IMR-90 (cell line): ENCODE measurements around the gene USP47. TPM values are rescaled to one million over a fixed set of nuclear protein-coding genes. Genes with fewer than 3 reads are reported as not detected.

Experiments
- ATAC-seq: fragments of 200-7000 bp; cut with Tn5 transposase; 2 replicates; pipeline ENCODE4 v1.9.1; 2020; ENCODE audit warnings: low read depth, mild to moderate bottlenecking, moderate library complexity
- BruUV-seq: library from RNA; stranded (reverse); fragments of 400-500 nt; replicated peaks from 2 replicates; lab custom pipeline; 2021; lab: Mats Ljungman, UMichigan
- CTCF ChIA-PET: fragments of 300-600 bp; formaldehyde crosslinking; extraction: SDS; loops from one replicate; lab custom pipeline; 2021; ENCODE audit warnings: antibody characterized with exemption; lab: Yijun Ruan, JAX
- POLR2A ChIA-PET: fragments of 300-600 bp; sonication (Branson Sonifier 250); formaldehyde crosslinking; loops from one replicate; lab custom pipeline; 2022; ENCODE audit warnings: antibody characterized with exemption; ENCODE audit not compliant: unreplicated experiment; lab: Charles Lee
- DNase-seq: peaks from one replicate; pipeline ENCODE4 v3.0.0; 2013
- H2AFZ ChIP-seq: replicated peaks from 2 replicates; pipeline ENCODE3; 2013; ENCODE audit warnings: low read length, mild to moderate bottlenecking; ENCODE audit not compliant: poor library complexity
- H2AK5ac ChIP-seq: 2 replicates; pipeline ENCODE4 v1.6.1; 2013; ENCODE audit warnings: low read depth, low read length, inconsistent platforms
- H2AK9ac ChIP-seq: replicated peaks from 2 replicates; pipeline ENCODE3; 2013; ENCODE audit warnings: mild to moderate bottlenecking, low read depth, low read length, moderate library complexity; ENCODE audit not compliant: poor library complexity
- H2BK120ac ChIP-seq: 2 replicates; pipeline ENCODE4 v1.6.1; 2013; ENCODE audit warnings: low read depth, low read length, inconsistent platforms
- H2BK15ac ChIP-seq: 3 replicates; pipeline ENCODE4 v1.6.1; 2013; ENCODE audit warnings: low read depth, low read length, inconsistent platforms
- H2BK20ac ChIP-seq: 2 replicates; pipeline ENCODE4 v1.6.1; 2013; ENCODE audit warnings: low read depth, mild to moderate bottlenecking, inconsistent platforms, low read length, moderate library complexity
- H2BK5ac ChIP-seq: 2 replicates; pipeline ENCODE4 v1.6.1; 2013; ENCODE audit warnings: mild to moderate bottlenecking, low read depth, low read length, inconsistent platforms; ENCODE audit not compliant: poor library complexity, severe bottlenecking
- H3K14ac ChIP-seq: replicated peaks from 2 replicates; pipeline ENCODE4 v1.6.1; 2013; ENCODE audit warnings: low read depth, low read length, inconsistent platforms
- H3K18ac ChIP-seq: 2 replicates; pipeline ENCODE4 v1.6.1; 2013; ENCODE audit warnings: low read depth, low read length, control low read depth
- H3K23ac ChIP-seq: 2 replicates; pipeline ENCODE4 v1.6.1; 2013; ENCODE audit warnings: low read depth, low read length, inconsistent platforms
- H3K27ac ChIP-seq: 2 replicates; pipeline ENCODE4 v1.5.1; 2013; ENCODE audit warnings: mild to moderate bottlenecking, control low read depth, low read length; ENCODE audit not compliant: insufficient read depth
- H3K27me3 ChIP-seq: 2 replicates; pipeline ENCODE4 v1.6.1; 2013; ENCODE audit warnings: low read length; ENCODE audit not compliant: control insufficient read depth, insufficient read depth
- H3K36me3 ChIP-seq: 2 replicates; pipeline ENCODE4 v1.6.1; 2013; ENCODE audit warnings: low read length, mixed read lengths; ENCODE audit not compliant: control insufficient read depth, insufficient read depth
- H3K4ac ChIP-seq: 2 replicates; pipeline ENCODE4 v1.6.1; 2013; ENCODE audit warnings: low read depth, low read length, inconsistent platforms
- H3K4me1 ChIP-seq: 2 replicates; pipeline ENCODE4 v1.6.1; 2013; ENCODE audit warnings: low read length, mixed read lengths; ENCODE audit not compliant: control insufficient read depth, insufficient read depth
- H3K4me2 ChIP-seq: 2 replicates; pipeline ENCODE4 v1.6.1; 2013; ENCODE audit warnings: low read depth, mild to moderate bottlenecking, control low read depth, low read length, moderate library complexity
- H3K4me3 ChIP-seq: 2 replicates; pipeline ENCODE4 v1.5.1; 2013; ENCODE audit warnings: low read depth, mild to moderate bottlenecking, control low read depth, low read length, moderate library complexity; ENCODE audit not compliant: insufficient read depth
- H3K56ac ChIP-seq: 2 replicates; pipeline ENCODE4 v1.6.1; 2013; ENCODE audit warnings: low read length, inconsistent platforms; ENCODE audit not compliant: insufficient read depth; ENCODE audit errors: extremely low read depth
- H3K79me1 ChIP-seq, 2 experiments: 2 replicates each; pipeline ENCODE4 v1.6.1; 2013; ENCODE audit warnings: low read length in 2 of 2, inconsistent platforms in 1 of 2, low read depth in 1 of 2
- H3K9ac ChIP-seq: 2 replicates; pipeline ENCODE4 v1.6.1; 2013; ENCODE audit warnings: low read depth, low read length, control low read depth
- H3K9me1 ChIP-seq: 2 replicates; pipeline ENCODE4 v1.6.1; 2013; ENCODE audit warnings: low read length, inconsistent platforms; ENCODE audit not compliant: insufficient read depth
- H3K9me3 ChIP-seq: 2 replicates; pipeline ENCODE4 v1.6.1; 2013; ENCODE audit warnings: low read length; ENCODE audit not compliant: control insufficient read depth, insufficient read depth
- H4K20me1 ChIP-seq: 2 replicates; pipeline ENCODE4 v1.6.1; 2013; ENCODE audit warnings: low read length, inconsistent platforms; ENCODE audit not compliant: insufficient read depth
- H4K5ac ChIP-seq: 2 replicates; pipeline ENCODE4 v1.6.1; 2013; ENCODE audit warnings: mild to moderate bottlenecking, low read depth, low read length, control low read depth
- H4K8ac ChIP-seq, 2 experiments: 2 replicates each; pipeline ENCODE4 v1.6.1; 2013; ENCODE audit warnings: low read depth in 2 of 2, low read length in 2 of 2, control low read depth in 1 of 2, inconsistent platforms in 1 of 2
- H4K91ac ChIP-seq: 2 replicates; pipeline ENCODE4 v1.6.1; 2013; ENCODE audit warnings: low read depth, low read length, inconsistent platforms; ENCODE audit not compliant: insufficient read depth
- CHD1 ChIP-seq: IDR thresholded peaks from 2 replicates; pipeline ENCODE4 v1.6.1; 2012; ENCODE audit warnings: low read depth, low read length, improper control_type of control experiment
- FOS ChIP-seq: fragments of 150-350 bp; IDR thresholded peaks from 2 replicates; pipeline ENCODE4 v1.6.1; 2016; ENCODE audit warnings: low read depth, low read length
- RAD21 ChIP-seq: IDR thresholded peaks from 2 replicates; pipeline ENCODE4 v1.6.1; 2012; ENCODE audit warnings: low read length, improper control_type of control experiment
- WGBS, 2 experiments: methylation state at CpG; one replicate each; pipeline versions ENCODE4 v1.1.5 to v1.1.7; 2013; ENCODE audit warnings: missing lambda C conversion rate in 2 of 2; ENCODE audit not compliant: insufficient read length in 1 of 2; ENCODE audit errors: extremely low coverage in 2 of 2; 5-methylcytosine and 5-hydroxymethylcytosine counted together
- dilution Hi-C: fragments of 300-500 bp; cut with HindIII; formaldehyde crosslinking; loops from one replicate; pipeline ENCODE4 v1.14.3; 2018; ENCODE audit warnings: low sequenced_read_pairs; ENCODE audit not compliant: unreplicated experiment
- in situ Hi-C: fragments of 300-500 bp; cut with MboI; formaldehyde crosslinking; loops from 3 replicates; pipeline ENCODE4 v1.14.3; 2019; ENCODE audit warnings: low sequenced_read_pairs, inconsistent platforms, mixed read lengths
- intact Hi-C: fragments of 100-400 bp; cut with micrococcal nuclease; formaldehyde crosslinking; loops from 2 replicates; pipeline ENCODE4 v1.10.0; 2022
- polyA plus RNA-seq, 3 experiments: library from polyadenylated mRNA; depleted of rRNA; stranded (reverse); fragments of >200 nt; gene quantifications; 2 replicates each; pipeline ENCODE4 v1.2.3, GENCODE V29; 2012; ENCODE audit warnings: low replicate concordance in 1 of 3
- total RNA-seq: library from RNA; depleted of rRNA; stranded (reverse); fragments of >200 nt; gene quantifications from 2 replicates; pipeline ENCODE4 v1.2.3, GENCODE V29; 2012; rRNA removed

Gene USP47
- total and polyA plus RNA-seq, 2 of the 4 experiments (the other 2 are of a cell fraction): 15.0 to 110 TPM

DNA sequence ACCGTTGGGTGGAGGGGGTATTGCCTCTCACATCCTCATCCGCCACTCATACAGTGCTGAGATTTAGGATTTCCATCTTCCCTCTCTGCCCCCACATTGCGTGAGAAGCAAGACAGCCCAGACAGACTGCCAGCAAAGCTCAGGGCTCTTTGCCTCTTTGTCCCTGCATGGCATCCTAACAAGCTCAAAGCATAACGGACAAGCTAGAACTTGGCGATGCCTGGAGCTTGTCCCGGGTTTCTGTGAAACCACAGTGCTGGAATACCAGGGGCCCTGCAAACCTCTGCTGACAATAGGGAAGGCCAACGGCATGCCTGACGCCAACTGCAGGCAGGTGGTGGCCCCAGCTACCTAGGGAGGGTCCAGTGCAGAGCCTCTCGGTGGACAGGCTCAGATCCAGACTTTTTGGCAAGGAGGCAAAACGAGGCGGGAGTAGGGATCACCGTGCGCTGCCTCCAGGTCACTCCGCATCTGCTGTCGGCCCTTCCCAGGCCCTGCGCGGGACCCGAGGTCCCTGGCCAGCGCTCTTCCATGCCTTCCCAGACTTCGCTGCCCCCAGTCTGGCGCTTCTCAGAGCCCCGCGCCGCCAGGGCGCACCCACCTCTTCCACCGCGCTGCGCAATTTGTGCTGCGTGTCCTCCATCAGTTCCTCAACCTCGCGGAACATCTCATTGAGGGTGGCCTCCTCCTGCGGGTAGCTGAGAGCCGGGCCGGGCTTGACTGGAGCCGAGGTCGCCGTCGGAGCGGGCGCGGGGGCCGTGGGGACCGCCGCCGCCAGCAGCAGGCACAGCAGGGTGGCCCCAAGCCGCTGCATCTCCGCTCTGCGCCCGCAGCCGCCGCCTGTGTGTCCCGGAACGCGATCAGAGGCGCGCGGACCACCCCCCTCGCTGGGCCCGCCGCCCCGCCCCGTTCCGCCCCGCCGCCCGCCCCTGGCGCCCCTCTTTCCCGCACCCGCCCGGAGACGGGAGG lies 166.3 kb downstream of the USP47 start, which contains the start of gene DKK3:
Gene DKK3, minus strand, starts transcription at position 858 of the 969 bp plus-strand sequence. Its CDS starts 44 bp downstream, at position 814.
- peaks cover 14% of the 10 kb centered on the region for H3K36me3 ChIP-seq
- peak within 1 kb of the TSS; percentile 85 for H4K5ac ChIP-seq
- peak within 1 kb of the TSS; percentile 91 for H3K18ac ChIP-seq
- peak within 1 kb of the TSS; percentile 88 for H4K91ac ChIP-seq
- H3K14ac ChIP-seq: peak within 1 kb of the TSS; percentile 95
- in situ Hi-C loops (no loop called here), intact Hi-C loops (no loop called here), dilution Hi-C loops (no loop called here)
- H3K9ac ChIP-seq: peak within 1 kb of the TSS; percentile 87
- H3K4me3 ChIP-seq: peak within 1 kb of the TSS; percentile 100
- 4% methylated on average over 17 of the region's 71 CpGs; no CpG with 5 or more reads in 1 of the 2 experiments for WGBS, 2 experiments
- H3K9me3 ChIP-seq: no peaks in the 10 kb centered on the region
- H4K8ac ChIP-seq: peak within 1 kb of the TSS; percentile 87 to 92
- H2AK5ac ChIP-seq: peak within 1 kb of the TSS; percentile 97
- peaks cover 33% of the 10 kb centered on the region for H3K4me1 ChIP-seq
- H3K27me3 ChIP-seq: no peaks in the 10 kb centered on the region
- ChIA-PET POLR2A (interaction anchor here (0.6 to 0.7 kb wide), 2 partner anchors 8 to 82 kb away, joined by 3 to 5 read pairs; no protein-coding TSS in a partner anchor), CTCF (interaction anchor here (0.7 to 1.1 kb wide), 3 partner anchors 11 to 78 kb away, joined by 3 read pairs; no protein-coding TSS in a partner anchor)
- H4K20me1 ChIP-seq: peaks cover 39% of the 10 kb centered on the region
- TSS peak; percentile 29 for BruUV-seq
- H2BK20ac ChIP-seq: peak within 1 kb of the TSS; percentile 72
- peak within 1 kb of the TSS; percentile 94 for H3K23ac ChIP-seq
- peak within 1 kb of the TSS; percentile 96 for H3K27ac ChIP-seq
- H2BK15ac ChIP-seq: peak within 1 kb of the TSS; percentile 89
- 0 out of 2 replicates have a peak, but pooled peaks have one; percentile 4 for TF ChIP-seq RAD21
- peak; percentile 60; the same call in 1 of the 2 replicates for TF ChIP-seq CHD1
- TF ChIP-seq FOS: no peak
- H3K79me1 ChIP-seq: peaks cover 21 to 56% of the 10 kb centered on the region in 2 experiments
- H2BK120ac ChIP-seq: peak within 1 kb of the TSS; percentile 82
- H3K56ac ChIP-seq: peak within 1 kb of the TSS; percentile 71
- peak within 1 kb of the TSS; percentile 98 for H3K4me2 ChIP-seq
- peak within 1 kb of the TSS; percentile 92 for H2BK5ac ChIP-seq
- H3K9me1 ChIP-seq: peaks cover 35% of the 10 kb centered on the region
- ATAC-seq (peak; percentile 52), DNase-seq (peak; percentile 34)
- peak within 1 kb of the TSS; percentile 98 for H2AK9ac ChIP-seq
- H3K4ac ChIP-seq: peak within 1 kb of the TSS; percentile 96
- peak within 1 kb of the TSS; percentile 93 for H2AFZ ChIP-seq

Other genes starting within 250 kb of the USP47 start
- gene GALNT18, start 220.0 kb upstream of the USP47 start, total RNA-seq: 9.4 and 11.3 TPM in 2 replicates
- 9.2 and 9.5 TPM in 2 replicates for gene GALNT18, start 220.0 kb upstream of the USP47 start, polyA plus RNA-seq (2012; rRNA removed)
- 348 and 453 TPM in 2 replicates for gene DKK3, start 166.7 kb downstream of the USP47 start, total RNA-seq
- 838 and 964 TPM in 2 replicates for gene DKK3, start 166.7 kb downstream of the USP47 start, polyA plus RNA-seq (2012; rRNA removed)